WERI-Rb-1 (cell line): ENCODE data around the gene TSR3.

Source experiments
- DNase-seq: peaks from one replicate; pipeline ENCODE4 v3.0.0-alpha.2; 2020
- H3K27ac ChIP-seq: fragments of 250-450 bp; sonication (Bioruptor Pico); 2 replicates; pipeline ENCODE4 v1.5.1; 2020; ENCODE audit warnings: mild to moderate bottlenecking, moderate library complexity
- H3K27me3 ChIP-seq: fragments of 250-450 bp; sonication (Bioruptor Pico); 2 replicates; pipeline ENCODE4 v1.5.1; 2021; ENCODE audit warnings: mild to moderate bottlenecking, low read depth, moderate library complexity; ENCODE audit not compliant: insufficient read depth, severe bottlenecking
- H3K36me3 ChIP-seq: fragments of 250-450 bp; sonication (Bioruptor Pico); 2 replicates; pipeline ENCODE4 v1.5.1; 2020; ENCODE audit warnings: mild to moderate bottlenecking, moderate library complexity
- H3K4me3 ChIP-seq: 2 replicates; pipeline ENCODE4 v1.5.1; 2011; ENCODE audit warnings: low read depth, mild to moderate bottlenecking, control low read depth, low read length
- H3K9me3 ChIP-seq: fragments of 250-450 bp; sonication (Bioruptor Pico); 2 replicates; pipeline ENCODE4 v1.5.1; 2021; ENCODE audit warnings: mild to moderate bottlenecking, moderate library complexity; ENCODE audit not compliant: severe bottlenecking
- TF ChIP-seq, protein P1 (sequence below): IDR thresholded peaks from 2 replicates; pipeline ENCODE4 v1.5.1; 2011; ENCODE audit warnings: low read depth, mild to moderate bottlenecking, control low read depth, inconsistent platforms, low read length

TSR3 gene

GRCh38 chr16:1327619-1327947, 24.1 kb downstream of the TSR3 start:
- TF ChIP-seq, protein P1, sequence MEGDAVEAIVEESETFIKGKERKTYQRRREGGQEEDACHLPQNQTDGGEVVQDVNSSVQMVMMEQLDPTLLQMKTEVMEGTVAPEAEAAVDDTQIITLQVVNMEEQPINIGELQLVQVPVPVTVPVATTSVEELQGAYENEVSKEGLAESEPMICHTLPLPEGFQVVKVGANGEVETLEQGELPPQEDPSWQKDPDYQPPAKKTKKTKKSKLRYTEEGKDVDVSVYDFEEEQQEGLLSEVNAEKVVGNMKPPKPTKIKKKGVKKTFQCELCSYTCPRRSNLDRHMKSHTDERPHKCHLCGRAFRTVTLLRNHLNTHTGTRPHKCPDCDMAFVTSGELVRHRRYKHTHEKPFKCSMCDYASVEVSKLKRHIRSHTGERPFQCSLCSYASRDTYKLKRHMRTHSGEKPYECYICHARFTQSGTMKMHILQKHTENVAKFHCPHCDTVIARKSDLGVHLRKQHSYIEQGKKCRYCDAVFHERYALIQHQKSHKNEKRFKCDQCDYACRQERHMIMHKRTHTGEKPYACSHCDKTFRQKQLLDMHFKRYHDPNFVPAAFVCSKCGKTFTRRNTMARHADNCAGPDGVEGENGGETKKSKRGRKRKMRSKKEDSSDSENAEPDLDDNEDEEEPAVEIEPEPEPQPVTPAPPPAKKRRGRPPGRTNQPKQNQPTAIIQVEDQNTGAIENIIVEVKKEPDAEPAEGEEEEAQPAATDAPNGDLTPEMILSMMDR = no peak
- no peak overlapping the region for H3K4me3 ChIP-seq
- no peak overlapping the region for H3K27ac ChIP-seq
- H3K36me3 ChIP-seq = peaks cover 28% of the 10 kb centered on the region
- no peak for DNase-seq
- peaks cover 17% of the 10 kb centered on the region for H3K27me3 ChIP-seq
- H3K9me3 ChIP-seq = peaks cover 9% of the 10 kb centered on the region

DNA sequence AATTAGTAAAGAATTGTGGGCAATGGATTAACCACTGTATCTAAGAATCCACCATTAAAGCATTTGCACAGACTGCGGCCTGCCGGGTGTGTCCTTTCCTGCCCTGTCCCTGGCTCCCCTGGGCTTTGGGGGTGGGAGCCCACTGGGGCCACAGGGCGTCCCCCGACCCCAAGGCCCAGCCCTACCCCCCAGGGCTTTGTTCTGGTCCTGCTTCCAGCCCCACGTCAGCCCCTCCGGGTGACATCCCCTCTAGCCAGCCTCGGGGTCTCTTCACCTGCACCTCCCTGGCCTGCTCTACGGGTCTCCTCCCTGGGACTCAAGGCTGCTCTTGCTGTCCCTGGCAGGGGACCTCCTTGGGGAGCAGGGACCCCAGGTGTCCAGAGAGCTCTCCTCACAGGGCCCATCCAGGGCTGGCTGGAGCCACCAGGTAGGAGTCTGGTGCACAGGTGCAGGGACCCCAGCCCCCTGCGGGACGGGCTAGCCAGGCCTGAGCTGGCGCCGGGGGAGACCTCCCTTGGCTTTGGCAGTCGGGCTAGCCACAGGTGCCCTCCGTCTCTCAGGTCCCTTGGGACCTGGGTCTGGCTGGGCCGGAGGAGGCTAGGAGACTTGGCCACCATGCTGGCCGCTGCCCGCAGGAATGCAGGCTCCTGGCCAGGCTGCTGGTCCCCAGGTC, 24.6 kb downstream of the TSR3 start:
- Histone ChIP-seq H3K27me3 (peaks cover 12% of the 10 kb centered on the region), H3K4me3 (no peak overlapping the region), H3K9me3 (peaks cover 9% of the 10 kb centered on the region), H3K27ac (no peak overlapping the region), H3K36me3 (peaks cover 32% of the 10 kb centered on the region)
- TF ChIP-seq, protein P1 = no peak
- DNase-seq = no peak

GRCh38 chr16:1326391-1326790, 25.3 kb downstream of the TSR3 start:
- Histone ChIP-seq H3K27ac (no peak overlapping the region), H3K4me3 (no peak overlapping the region), H3K27me3 (peaks cover 5% of the 10 kb centered on the region), H3K36me3 (peaks cover 36% of the 10 kb centered on the region), H3K9me3 (peaks cover 7% of the 10 kb centered on the region)
- no peak for DNase-seq
- TF ChIP-seq, protein P1 = no peak

DNA sequence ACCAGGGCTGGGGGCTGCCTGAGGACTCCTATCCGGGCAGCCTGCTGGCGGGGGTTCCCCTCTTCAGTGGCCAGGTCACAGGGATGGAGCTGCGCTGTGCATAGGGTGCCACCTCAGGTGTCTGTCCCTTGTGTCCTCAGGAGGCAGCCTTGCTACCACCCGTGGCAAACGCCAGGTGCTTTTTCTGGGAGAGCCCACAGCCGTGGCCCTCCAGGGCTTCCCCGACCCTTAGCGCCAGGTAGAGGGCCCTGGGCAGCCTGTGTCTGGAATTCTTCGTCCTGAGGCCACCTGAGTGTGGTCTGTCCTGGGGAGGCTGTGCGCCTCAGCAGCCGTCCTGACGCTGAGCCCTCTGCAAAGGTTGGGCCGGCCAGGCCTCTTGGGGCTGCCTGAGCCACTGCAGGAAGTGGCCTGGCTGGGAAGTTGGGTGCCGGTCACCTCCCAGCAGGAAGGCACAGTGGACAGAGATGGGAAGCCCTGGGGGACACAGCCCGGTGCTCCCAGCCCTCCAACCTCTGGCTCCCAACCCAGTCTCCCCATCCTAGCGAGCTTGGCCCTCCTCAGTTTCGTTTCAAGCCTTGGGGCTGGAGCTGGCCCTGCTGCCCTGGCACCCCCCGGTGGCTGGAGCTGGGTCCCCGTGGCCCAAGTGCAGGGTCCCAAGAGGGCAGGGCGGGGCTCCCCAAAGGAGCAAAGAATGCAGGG, 25.9 kb downstream of the TSR3 start:
- H3K4me3 ChIP-seq = no peak overlapping the region
- H3K36me3 ChIP-seq = peaks cover 41% of the 10 kb centered on the region
- TF ChIP-seq, protein P1 = no peak
- peaks cover 7% of the 10 kb centered on the region for H3K9me3 ChIP-seq
- H3K27ac ChIP-seq = no peak overlapping the region
- no peak for DNase-seq
- H3K27me3 ChIP-seq = no peaks in the 10 kb centered on the region

GRCh38 chr16:1325261-1325660, 26.4 kb downstream of the TSR3 start:
- peaks cover 47% of the 10 kb centered on the region for H3K36me3 ChIP-seq
- H3K9me3 ChIP-seq = peaks cover 4% of the 10 kb centered on the region
- TF ChIP-seq, protein P1 = no peak
- no peak overlapping the region for H3K27ac ChIP-seq
- DNase-seq = no peak
- H3K4me3 ChIP-seq = no peak overlapping the region
- H3K27me3 ChIP-seq = no peaks in the 10 kb centered on the region
